Measurements from ENCODE around the gene CBR1.

CBR1 gene

GRCh38 chr21:36113647-36114428 lies 44.0 kb downstream of the CBR1 start:
- in situ Hi-C loops (cut with MboI; ENCODE audit: low sequenced_read_pairs) = no loop called here

DNA sequence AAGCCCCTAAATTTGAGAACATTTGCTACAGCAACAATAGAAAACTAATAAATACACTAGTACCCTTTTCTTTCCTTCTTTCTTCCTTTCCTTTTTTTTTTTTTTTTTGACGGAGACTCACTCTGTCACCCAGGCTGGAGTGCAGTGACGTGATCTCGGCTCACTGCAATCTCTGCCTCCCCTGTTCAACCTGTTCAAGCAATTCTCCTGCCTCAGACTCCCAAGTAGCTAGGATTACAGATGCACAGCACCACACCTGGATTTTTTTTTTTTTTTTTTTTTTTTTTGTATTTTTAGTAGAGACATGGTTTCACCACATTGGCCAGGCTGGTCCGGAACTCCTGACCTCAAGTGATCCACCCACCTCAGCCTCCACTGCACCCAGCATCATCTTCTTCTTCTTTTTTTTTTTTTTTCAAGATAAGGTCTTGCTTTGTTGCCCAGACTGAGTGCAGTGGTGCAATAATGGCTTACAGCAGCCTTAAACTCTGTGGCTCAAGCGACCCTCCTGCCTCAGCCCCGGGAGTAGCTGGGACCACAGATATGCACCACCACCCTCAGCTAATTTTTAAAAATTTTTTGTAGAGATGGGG lies 45.4 kb downstream of the CBR1 start:
- in situ Hi-C loops (cut with MboI; ENCODE audit: low sequenced_read_pairs) = no loop called here

GRCh38 chr21:36117286-36117741 lies 47.5 kb downstream of the CBR1 start:
- in situ Hi-C loops (cut with MboI; ENCODE audit: low sequenced_read_pairs) = no loop called here

DNA sequence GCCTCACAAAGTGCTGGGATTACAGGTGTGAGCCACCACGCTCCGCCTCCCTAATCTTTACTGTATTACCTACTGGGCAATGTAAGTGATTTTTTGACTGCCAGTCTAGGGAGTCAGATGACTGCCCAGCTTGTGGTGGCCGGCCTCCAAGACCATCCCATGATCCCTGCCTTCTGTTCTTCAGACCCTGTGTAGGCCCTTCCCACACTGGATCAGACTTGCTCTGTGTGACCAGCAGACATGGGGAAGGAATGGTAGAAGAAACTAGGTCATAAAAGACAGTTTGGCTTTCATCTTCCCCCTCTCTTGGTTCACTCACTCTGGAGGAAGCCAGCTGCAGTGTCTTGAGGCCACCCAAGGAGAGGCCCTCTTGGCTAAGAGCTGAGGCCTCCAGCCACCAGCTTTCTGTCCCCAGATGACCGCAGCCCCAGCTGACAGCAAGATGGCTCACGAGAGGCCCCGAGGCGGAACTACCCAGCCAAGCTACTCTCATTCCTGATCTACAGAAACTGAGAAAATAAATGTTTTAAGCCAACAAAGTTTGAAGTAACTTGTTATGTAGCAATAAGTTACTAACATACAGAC lies 50.6 kb downstream of the CBR1 start:
- in situ Hi-C loops (cut with MboI; ENCODE audit: low sequenced_read_pairs) = no loop called here
